Loucy (cell line): ENCODE measurements around the gene AMPD1.

Source experiments
- H2AFZ ChIP-seq: fragments of 200-600 bp; sonication (generic); 2 replicates; pipeline ENCODE4 v1.6.0; 2016; ENCODE audit warnings: antibody characterized with exemption, mild to moderate bottlenecking, low read length, moderate library complexity
- H3F3A ChIP-seq: fragments of 200-600 bp; 2 replicates; pipeline ENCODE4 v1.6.0; 2016; ENCODE audit warnings: antibody characterized with exemption, low read depth, mild to moderate bottlenecking
- H3K27me3 ChIP-seq: fragments of 200-600 bp; sonication (generic); 2 replicates; pipeline ENCODE4 v1.6.1; 2014; ENCODE audit warnings: low read length, mild to moderate bottlenecking; ENCODE audit not compliant: insufficient read depth, poor library complexity, severe bottlenecking
- H3K36me3 ChIP-seq: fragments of 200-600 bp; sonication (generic); 2 replicates; pipeline ENCODE4 v1.6.1; 2016; ENCODE audit warnings: low read length; ENCODE audit not compliant: insufficient read depth
- H3K4me1 ChIP-seq: fragments of 200-600 bp; sonication (generic); 2 replicates; pipeline ENCODE4 v1.5.1; 2014; ENCODE audit warnings: low read length, mild to moderate bottlenecking; ENCODE audit not compliant: insufficient read depth, poor library complexity, severe bottlenecking
- H3K4me2 ChIP-seq: fragments of 200-600 bp; sonication (generic); 2 replicates; pipeline ENCODE4 v1.6.0; 2014; ENCODE audit warnings: antibody characterized with exemption, low read length, low read depth, mild to moderate bottlenecking; ENCODE audit not compliant: poor library complexity, severe bottlenecking
- H3K4me3 ChIP-seq: fragments of 200-600 bp; sonication (generic); 2 replicates; pipeline ENCODE4 v1.5.1; 2014; ENCODE audit warnings: low read length, mild to moderate bottlenecking, mixed read lengths; ENCODE audit not compliant: poor library complexity, severe bottlenecking
- H3K79me2 ChIP-seq: fragments of 200-600 bp; sonication (generic); 2 replicates; pipeline ENCODE4 v1.6.1; 2014; ENCODE audit warnings: low read length; ENCODE audit not compliant: insufficient read depth
- H3K9ac ChIP-seq: fragments of 200-600 bp; sonication (generic); 2 replicates; pipeline ENCODE4 v1.6.0; 2014; ENCODE audit warnings: mild to moderate bottlenecking, low read depth, low read length, moderate library complexity; ENCODE audit not compliant: poor library complexity, severe bottlenecking
- H3K9me2 ChIP-seq: fragments of 200-600 bp; sonication (generic); replicated peaks from 2 replicates; pipeline ENCODE4 v1.6.1; 2016; ENCODE audit warnings: low read depth, low read length, mixed read lengths
- H3K9me3 ChIP-seq: fragments of 200-600 bp; sonication (generic); 2 replicates; pipeline ENCODE4 v1.6.1; 2014; ENCODE audit warnings: mild to moderate bottlenecking, antibody characterized with exemption, low read length, low read depth; ENCODE audit not compliant: insufficient read depth
- H4K20me1 ChIP-seq: fragments of 200-600 bp; sonication (generic); 2 replicates; pipeline ENCODE4 v1.6.0; 2014; ENCODE audit warnings: antibody characterized with exemption, low read length, mild to moderate bottlenecking; ENCODE audit not compliant: insufficient read depth, poor library complexity, severe bottlenecking
- EZH2phosphoT487 ChIP-seq: fragments of 200-600 bp; IDR thresholded peaks from 2 replicates; pipeline ENCODE4 v1.6.1; 2018; ENCODE audit warnings: antibody characterized with exemption, mild to moderate bottlenecking, moderate library complexity, borderline replicate concordance
- TF ChIP-seq, protein P1 (sequence below): fragments of 200-600 bp; sonication (generic); conservative IDR thresholded peaks from 2 replicates; pipeline ENCODE4 v1.5.1; 2014; ENCODE audit warnings: mild to moderate bottlenecking, antibody characterized with exemption, low read length

The AMPD1 gene

DNA sequence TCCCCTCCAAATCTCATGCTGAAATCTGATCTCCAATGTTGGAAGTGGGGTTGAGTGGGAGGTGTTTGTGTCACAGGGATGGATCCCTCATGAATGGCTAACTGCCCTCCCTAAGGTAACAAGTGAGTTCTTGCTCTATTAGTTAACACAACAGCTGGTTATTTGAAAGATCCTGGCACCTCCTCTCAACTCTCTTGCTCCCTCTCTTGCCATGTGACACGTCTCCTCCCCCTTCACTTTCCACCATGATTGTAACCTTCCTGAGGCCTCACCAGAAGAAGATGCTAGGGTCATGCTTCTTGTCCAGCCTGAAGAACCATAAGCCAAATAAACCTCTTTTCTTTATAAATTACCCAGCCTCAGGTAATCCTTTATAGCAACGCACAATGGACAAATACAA lies 54.0 kb downstream of the AMPD1 start:
- TF ChIP-seq EZH2phosphoT487, result no peak
- TF ChIP-seq, protein P1, sequence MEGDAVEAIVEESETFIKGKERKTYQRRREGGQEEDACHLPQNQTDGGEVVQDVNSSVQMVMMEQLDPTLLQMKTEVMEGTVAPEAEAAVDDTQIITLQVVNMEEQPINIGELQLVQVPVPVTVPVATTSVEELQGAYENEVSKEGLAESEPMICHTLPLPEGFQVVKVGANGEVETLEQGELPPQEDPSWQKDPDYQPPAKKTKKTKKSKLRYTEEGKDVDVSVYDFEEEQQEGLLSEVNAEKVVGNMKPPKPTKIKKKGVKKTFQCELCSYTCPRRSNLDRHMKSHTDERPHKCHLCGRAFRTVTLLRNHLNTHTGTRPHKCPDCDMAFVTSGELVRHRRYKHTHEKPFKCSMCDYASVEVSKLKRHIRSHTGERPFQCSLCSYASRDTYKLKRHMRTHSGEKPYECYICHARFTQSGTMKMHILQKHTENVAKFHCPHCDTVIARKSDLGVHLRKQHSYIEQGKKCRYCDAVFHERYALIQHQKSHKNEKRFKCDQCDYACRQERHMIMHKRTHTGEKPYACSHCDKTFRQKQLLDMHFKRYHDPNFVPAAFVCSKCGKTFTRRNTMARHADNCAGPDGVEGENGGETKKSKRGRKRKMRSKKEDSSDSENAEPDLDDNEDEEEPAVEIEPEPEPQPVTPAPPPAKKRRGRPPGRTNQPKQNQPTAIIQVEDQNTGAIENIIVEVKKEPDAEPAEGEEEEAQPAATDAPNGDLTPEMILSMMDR, result no peak
- no peaks in the 10 kb centered on the region for H3K9me2 ChIP-seq
- H3K79me2 ChIP-seq, result no peaks in the 10 kb centered on the region
- no peaks in the 10 kb centered on the region for H4K20me1 ChIP-seq
- H3F3A ChIP-seq, result no peaks in the 10 kb centered on the region
- no peaks in the 10 kb centered on the region for H3K36me3 ChIP-seq
- no peak overlapping the region for H3K9ac ChIP-seq
- H3K4me3 ChIP-seq, result no peak overlapping the region
- no peak overlapping the region for H3K4me2 ChIP-seq
- no peak overlapping the region for H2AFZ ChIP-seq
- no peaks in the 10 kb centered on the region for H3K9me3 ChIP-seq
- H3K27me3 ChIP-seq, result no peaks in the 10 kb centered on the region
- no peaks in the 10 kb centered on the region for H3K4me1 ChIP-seq

DNA sequence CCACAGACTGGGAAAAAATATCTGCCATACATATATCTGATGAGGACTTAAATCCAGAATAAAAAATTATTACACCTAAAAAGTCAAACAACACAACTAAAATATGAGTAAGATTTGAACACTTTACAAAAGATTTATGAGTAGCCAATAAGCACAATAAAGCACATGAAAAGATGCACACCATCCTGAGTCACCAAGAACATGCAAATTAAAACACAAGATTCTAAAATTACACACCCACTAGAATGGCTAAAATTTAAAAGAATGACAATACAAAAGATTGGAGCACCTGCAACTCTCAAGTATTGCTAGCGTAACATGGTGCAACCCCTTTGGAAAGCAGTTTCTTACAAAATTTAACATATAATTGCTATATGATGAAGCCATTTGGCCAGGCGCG lies 56.4 kb downstream of the AMPD1 start:
- H3K79me2 ChIP-seq, result no peaks in the 10 kb centered on the region
- no peaks in the 10 kb centered on the region for H3F3A ChIP-seq
- no peak for TF ChIP-seq EZH2phosphoT487
- TF ChIP-seq, protein P1, result no peak
- no peak overlapping the region for H3K4me2 ChIP-seq
- H3K4me3 ChIP-seq, result no peak overlapping the region
- H3K27me3 ChIP-seq, result no peaks in the 10 kb centered on the region
- H3K9me2 ChIP-seq, result no peaks in the 10 kb centered on the region
- no peaks in the 10 kb centered on the region for H3K36me3 ChIP-seq
- no peaks in the 10 kb centered on the region for H3K4me1 ChIP-seq
- H2AFZ ChIP-seq, result no peak overlapping the region
- H3K9me3 ChIP-seq, result no peaks in the 10 kb centered on the region
- H3K9ac ChIP-seq, result no peak overlapping the region
- no peaks in the 10 kb centered on the region for H4K20me1 ChIP-seq

DNA sequence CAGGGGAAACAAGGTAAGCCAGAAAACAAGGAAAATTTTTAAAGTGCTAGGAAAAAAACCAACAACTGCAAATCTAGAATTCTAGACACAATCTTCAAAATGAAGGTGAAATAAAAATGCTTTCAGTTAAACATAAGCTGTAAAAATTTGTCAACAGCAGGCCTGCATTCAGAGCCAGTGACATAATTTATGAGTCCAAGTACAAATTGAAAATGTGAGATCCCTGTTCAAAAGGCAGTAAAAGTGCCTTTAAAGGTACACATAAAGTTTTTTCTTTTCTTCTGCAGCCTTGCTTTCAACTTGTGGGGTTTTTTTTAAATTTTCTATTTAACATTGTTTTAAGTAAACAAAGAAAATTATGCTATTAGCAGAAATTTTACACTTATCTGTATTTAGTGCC lies 62.9 kb downstream of the AMPD1 start:
- no peaks in the 10 kb centered on the region for H3K4me1 ChIP-seq
- H3K4me3 ChIP-seq, result no peak overlapping the region
- no peak overlapping the region for H3K4me2 ChIP-seq
- no peaks in the 10 kb centered on the region for H3F3A ChIP-seq
- H3K9me3 ChIP-seq, result no peaks in the 10 kb centered on the region
- H3K79me2 ChIP-seq, result no peaks in the 10 kb centered on the region
- no peaks in the 10 kb centered on the region for H3K36me3 ChIP-seq
- no peak overlapping the region for H2AFZ ChIP-seq
- H3K9ac ChIP-seq, result no peak overlapping the region
- no peaks in the 10 kb centered on the region for H3K9me2 ChIP-seq
- H3K27me3 ChIP-seq, result no peaks in the 10 kb centered on the region
- H4K20me1 ChIP-seq, result no peaks in the 10 kb centered on the region
- no peak for TF ChIP-seq EZH2phosphoT487
- TF ChIP-seq, protein P1, result no peak
